Measurements from ENCODE around the gene PLCL1. TPM values are rescaled to one million over a fixed set of nuclear protein-coding genes. Genes with fewer than 3 reads are reported as not detected.

PLCL1 gene
- total RNA-seq, 1 donor from 2014 or later, result 7.7 TPM

DNA sequence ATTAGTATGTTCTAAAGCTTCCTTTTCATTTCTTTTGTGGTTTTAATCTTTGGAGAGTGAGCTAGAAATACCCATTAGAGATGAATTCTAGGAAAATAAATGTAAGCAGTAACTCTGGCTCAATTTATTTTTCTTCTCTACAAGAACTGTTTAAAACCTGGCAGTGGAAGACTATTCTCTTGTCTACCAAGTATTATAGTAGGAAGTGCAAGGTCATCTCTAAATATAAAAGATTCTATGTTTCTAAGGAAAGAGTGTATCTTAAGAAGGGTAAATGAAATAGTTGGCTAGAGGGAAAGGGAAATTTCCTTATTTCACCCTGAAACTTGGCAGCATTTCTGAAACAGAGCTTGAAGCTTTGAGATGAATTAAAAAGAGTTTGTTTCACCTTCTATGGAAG is 35.5 kb downstream of the PLCL1 start:
- H3K4me1 ChIP-seq, result peaks cover 12% of the 10 kb centered on the region
- DNase-seq (no peak), ATAC-seq (no peak)
- no peak overlapping the region for H3K27ac ChIP-seq
- intact Hi-C loops (cut with DNase I), result no loop called here
- no peaks in the 10 kb centered on the region for H3K9me3 ChIP-seq
- H3K36me3 ChIP-seq, result no peaks in the 10 kb centered on the region
- TF ChIP-seq, protein P1, sequence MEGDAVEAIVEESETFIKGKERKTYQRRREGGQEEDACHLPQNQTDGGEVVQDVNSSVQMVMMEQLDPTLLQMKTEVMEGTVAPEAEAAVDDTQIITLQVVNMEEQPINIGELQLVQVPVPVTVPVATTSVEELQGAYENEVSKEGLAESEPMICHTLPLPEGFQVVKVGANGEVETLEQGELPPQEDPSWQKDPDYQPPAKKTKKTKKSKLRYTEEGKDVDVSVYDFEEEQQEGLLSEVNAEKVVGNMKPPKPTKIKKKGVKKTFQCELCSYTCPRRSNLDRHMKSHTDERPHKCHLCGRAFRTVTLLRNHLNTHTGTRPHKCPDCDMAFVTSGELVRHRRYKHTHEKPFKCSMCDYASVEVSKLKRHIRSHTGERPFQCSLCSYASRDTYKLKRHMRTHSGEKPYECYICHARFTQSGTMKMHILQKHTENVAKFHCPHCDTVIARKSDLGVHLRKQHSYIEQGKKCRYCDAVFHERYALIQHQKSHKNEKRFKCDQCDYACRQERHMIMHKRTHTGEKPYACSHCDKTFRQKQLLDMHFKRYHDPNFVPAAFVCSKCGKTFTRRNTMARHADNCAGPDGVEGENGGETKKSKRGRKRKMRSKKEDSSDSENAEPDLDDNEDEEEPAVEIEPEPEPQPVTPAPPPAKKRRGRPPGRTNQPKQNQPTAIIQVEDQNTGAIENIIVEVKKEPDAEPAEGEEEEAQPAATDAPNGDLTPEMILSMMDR (IDR thresholded peaks at IDR 0.05), result no peak
- H3K4me3 ChIP-seq, result no peak overlapping the region
- H3K27me3 ChIP-seq, result no peaks in the 10 kb centered on the region

DNA sequence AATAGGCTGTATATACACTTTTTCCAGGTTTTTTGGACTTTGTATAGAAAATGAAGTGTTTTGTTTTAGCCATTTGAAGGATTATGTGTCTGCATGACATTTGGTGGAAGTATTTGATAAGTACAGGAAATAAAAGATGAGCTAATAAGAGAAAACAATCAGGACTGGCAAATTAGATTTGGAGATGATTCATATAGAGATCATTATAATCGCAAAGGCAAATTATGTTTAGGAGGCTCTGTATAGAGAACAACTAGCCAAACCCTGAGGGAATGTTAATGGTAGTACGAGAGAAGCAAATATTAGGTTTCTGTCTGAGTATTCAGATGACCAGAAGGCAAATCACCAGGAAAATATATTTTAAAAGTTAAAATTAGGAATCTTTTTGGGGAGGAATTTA is 41.7 kb downstream of the PLCL1 start:
- Histone ChIP-seq H3K27ac (no peak overlapping the region), H3K9me3 (no peaks in the 10 kb centered on the region), H3K4me1 (no peaks in the 10 kb centered on the region), H3K4me3 (no peak overlapping the region), H3K36me3 (no peaks in the 10 kb centered on the region), H3K27me3 (no peaks in the 10 kb centered on the region)
- TF ChIP-seq, protein P1 (IDR thresholded peaks at IDR 0.05), result no peak
- ATAC-seq (no peak), DNase-seq (no peak)
- intact Hi-C loops (cut with DNase I), result no loop called here

DNA sequence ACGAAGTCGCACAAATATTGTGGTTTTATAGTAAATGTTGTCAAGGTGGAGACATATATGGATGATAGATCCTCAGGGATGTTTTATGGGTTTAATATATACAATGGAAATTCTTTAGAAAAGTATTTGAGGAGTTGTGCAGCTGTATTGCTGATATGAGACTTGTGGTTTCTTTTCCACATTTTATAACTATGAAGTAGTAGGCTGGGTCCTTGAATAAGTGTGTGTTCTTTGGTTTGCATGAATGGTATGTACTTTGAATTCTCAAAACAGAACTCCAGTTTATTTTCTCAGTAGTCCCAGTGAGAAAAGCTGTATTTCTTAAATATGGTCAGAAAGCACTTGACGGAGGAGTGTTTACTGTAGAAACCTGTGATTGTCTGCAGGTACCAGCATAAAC is 42.4 kb downstream of the PLCL1 start:
- ATAC-seq (peak; percentile 80), DNase-seq (no peak)
- TF ChIP-seq, protein P1 (IDR thresholded peaks at IDR 0.05), result no peak
- Histone ChIP-seq H3K36me3 (no peaks in the 10 kb centered on the region), H3K27me3 (no peaks in the 10 kb centered on the region), H3K9me3 (no peaks in the 10 kb centered on the region), H3K4me1 (no peaks in the 10 kb centered on the region), H3K4me3 (no peak overlapping the region), H3K27ac (no peak overlapping the region)
- intact Hi-C loops (cut with DNase I), result no loop called here

DNA sequence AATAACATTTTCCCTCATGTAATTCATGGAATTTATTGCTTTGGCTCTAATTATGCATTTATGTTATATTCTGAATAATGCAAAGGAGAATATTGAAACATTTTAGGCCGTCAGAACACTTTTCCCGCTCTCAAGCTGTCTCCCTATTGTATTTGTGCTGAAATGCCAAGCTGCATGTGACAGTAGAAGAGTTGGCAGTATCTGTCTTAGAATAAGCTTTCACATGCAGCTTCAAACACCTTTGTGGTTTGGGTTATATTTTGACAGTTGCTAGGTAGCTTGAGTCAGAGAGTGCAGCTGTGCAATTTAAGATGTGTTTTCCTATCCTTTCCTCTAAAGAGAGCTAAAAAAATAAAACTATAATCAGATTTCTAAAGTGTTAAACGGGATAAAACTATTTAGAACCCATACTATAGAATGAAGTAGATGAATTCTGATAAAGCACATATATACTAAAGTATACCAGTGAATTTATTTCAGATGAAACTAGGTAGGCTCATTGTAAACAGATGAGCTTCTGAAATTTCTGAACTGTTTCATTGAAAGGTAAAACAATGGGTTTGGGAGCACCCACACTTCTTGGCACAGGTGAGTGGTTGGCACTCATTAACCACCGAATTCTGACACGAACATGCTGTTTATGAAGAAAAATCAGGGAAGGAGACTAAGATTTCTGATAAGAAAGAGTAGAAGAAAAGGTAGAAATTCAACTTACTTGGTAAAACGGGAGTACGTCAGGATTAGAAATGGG is 43.4 kb downstream of the PLCL1 start:
- no peaks in the 10 kb centered on the region for H3K4me1 ChIP-seq
- DNase-seq (no peak), ATAC-seq (no peak)
- H3K36me3 ChIP-seq, result no peaks in the 10 kb centered on the region
- TF ChIP-seq, protein P1 (IDR thresholded peaks at IDR 0.05), result no peak
- intact Hi-C loops (cut with DNase I), result no loop called here
- no peaks in the 10 kb centered on the region for H3K9me3 ChIP-seq
- no peak overlapping the region for H3K27ac ChIP-seq
- no peak overlapping the region for H3K4me3 ChIP-seq
- no peaks in the 10 kb centered on the region for H3K27me3 ChIP-seq

DNA sequence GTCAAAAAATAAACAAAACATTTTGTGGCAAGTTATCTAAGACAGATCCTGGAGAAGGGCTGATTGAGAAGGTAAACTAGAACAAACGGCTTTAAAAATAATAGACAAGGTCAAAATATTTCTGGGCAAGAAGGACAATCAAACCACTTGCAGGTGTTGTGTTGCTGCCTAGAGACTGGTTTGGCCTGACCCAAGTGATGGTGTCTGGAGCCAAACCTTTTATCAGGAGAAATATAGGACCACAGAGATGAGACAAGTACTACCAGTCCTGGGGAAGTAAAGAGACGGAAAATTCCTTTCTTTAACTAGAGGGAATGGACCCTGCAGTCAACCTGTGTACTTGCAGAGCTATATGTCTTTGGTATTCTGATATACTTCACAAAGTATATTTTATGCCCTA is 44.2 kb downstream of the PLCL1 start:
- Histone ChIP-seq H3K27ac (no peak overlapping the region), H3K36me3 (no peaks in the 10 kb centered on the region), H3K4me1 (no peaks in the 10 kb centered on the region), H3K27me3 (no peaks in the 10 kb centered on the region), H3K9me3 (no peaks in the 10 kb centered on the region), H3K4me3 (no peak overlapping the region)
- no peak for DNase-seq
- intact Hi-C loops (cut with DNase I), result no loop called here
- no peak for ATAC-seq
- TF ChIP-seq, protein P1 (IDR thresholded peaks at IDR 0.05), result no peak

Measured in upper lobe of right lung (tissue), 1 donor.